Neural cell (in vitro differentiated cells): Measurements from ENCODE around the gene NDOR1. TPM values are rescaled to one million over a fixed set of nuclear protein-coding genes. Genes with fewer than 3 reads are reported as not detected.

Experiments used
- H2AFZ ChIP-seq: fragments of 200-600, 300-800 bp; sonication (generic), shearing (Covaris generic); 2 replicates; pipeline ENCODE4 v1.6.0; 2014; ENCODE audit warnings: low read depth, mild to moderate bottlenecking, antibody characterized with exemption, low read length, moderate library complexity
- H3F3A ChIP-seq: fragments of 200-600 bp; shearing (Covaris generic); 2 replicates; pipeline ENCODE4 v1.6.1; 2016; ENCODE audit warnings: mild to moderate bottlenecking, moderate library complexity, mixed read lengths, antibody characterized with exemption, low read length; ENCODE audit not compliant: insufficient read depth, poor library complexity, severe bottlenecking
- H3K27ac ChIP-seq: fragments of 200-600, 300-800 bp; sonication (generic), shearing (Covaris generic); 2 replicates; pipeline ENCODE4 v1.5.1; 2014; ENCODE audit warnings: mild to moderate bottlenecking, low read length, moderate library complexity
- H3K27me3 ChIP-seq: fragments of 300-800, 200-600 bp; sonication (generic), shearing (Covaris generic); 2 replicates; pipeline ENCODE4 v1.6.0; 2014; ENCODE audit warnings: mild to moderate bottlenecking, low read depth, low read length, moderate library complexity; ENCODE audit not compliant: insufficient read depth
- H3K36me3 ChIP-seq: fragments of 300-800, 200-600 bp; sonication (generic), shearing (Covaris generic); 2 replicates; pipeline ENCODE4 v1.5.1; 2014; ENCODE audit warnings: mild to moderate bottlenecking, antibody characterized with exemption, low read length, moderate library complexity; ENCODE audit not compliant: insufficient read depth
- H3K4me2 ChIP-seq: fragments of 300-800, 200-600 bp; sonication (generic), shearing (Covaris generic); 2 replicates; pipeline ENCODE4 v1.6.0; 2014; ENCODE audit warnings: mild to moderate bottlenecking, low read length
- H3K4me3 ChIP-seq: fragments of 300-800, 200-600 bp; sonication (generic), shearing (Covaris generic); 2 replicates; pipeline ENCODE4 v1.5.1; 2014; ENCODE audit warnings: mild to moderate bottlenecking, low read length, moderate library complexity
- H3K79me2 ChIP-seq: fragments of 200-600 bp; shearing (Covaris generic); replicated peaks from 2 replicates; pipeline ENCODE4 v1.6.0; 2014; ENCODE audit warnings: mild to moderate bottlenecking, low read length, moderate library complexity; ENCODE audit not compliant: insufficient read depth
- H3K9ac ChIP-seq: fragments of 300-800, 200-600 bp; sonication (generic), shearing (Covaris generic); 2 replicates; pipeline ENCODE4 v1.6.1; 2016; ENCODE audit warnings: mild to moderate bottlenecking, low read length, mixed read lengths
- H3K9me2 ChIP-seq: fragments of 200-600 bp; shearing (Covaris generic); 2 replicates; pipeline ENCODE4 v1.6.1; 2016; ENCODE audit warnings: mild to moderate bottlenecking, low read length, mixed read lengths; ENCODE audit not compliant: insufficient read depth
- H3K9me3 ChIP-seq: fragments of 200-600, 300-800 bp; sonication (generic), shearing (Covaris generic); 2 replicates; pipeline ENCODE4 v1.6.1; 2016; ENCODE audit warnings: mild to moderate bottlenecking, mixed run types, low read length, moderate library complexity, mixed read lengths
- H4K20me1 ChIP-seq: fragments of 200-600 bp; shearing (Covaris generic); 2 replicates; pipeline ENCODE4 v1.6.1; 2016; ENCODE audit warnings: mild to moderate bottlenecking, mixed run types; ENCODE audit not compliant: insufficient read depth
- EP300 ChIP-seq: fragments of 450-650 bp; conservative IDR thresholded peaks from 2 replicates; pipeline ENCODE4 v1.6.1; 2014; ENCODE audit warnings: antibody characterized with exemption, mild to moderate bottlenecking, moderate library complexity; ENCODE audit not compliant: poor library complexity, severe bottlenecking
- EZH2 ChIP-seq: fragments of 200-600, 300-800 bp; shearing (Covaris generic), sonication (generic); IDR thresholded peaks from 2 replicates; pipeline ENCODE4 v1.6.1; 2014; ENCODE audit warnings: antibody characterized with exemption, low read length, borderline replicate concordance, mild to moderate bottlenecking; ENCODE audit not compliant: insufficient read depth, poor library complexity, severe bottlenecking
- MXI1 ChIP-seq: fragments of 450-650 bp; conservative IDR thresholded peaks from 2 replicates; pipeline ENCODE4 v1.6.1; 2014; ENCODE audit warnings: antibody characterized with exemption, mild to moderate bottlenecking; ENCODE audit not compliant: poor library complexity, severe bottlenecking
- POLR2AphosphoS5 ChIP-seq: IDR thresholded peaks from 2 replicates; pipeline ENCODE4 v1.6.1; 2012
- RAD21 ChIP-seq: fragments of 450-650 bp; conservative IDR thresholded peaks from 2 replicates; pipeline ENCODE4 v1.6.1; 2014; ENCODE audit warnings: antibody characterized with exemption, mild to moderate bottlenecking, moderate library complexity
- SMC3 ChIP-seq: fragments of 450-650 bp; conservative IDR thresholded peaks from 2 replicates; pipeline ENCODE4 v1.6.1; 2014; ENCODE audit warnings: antibody characterized with exemption, mild to moderate bottlenecking, moderate library complexity; ENCODE audit not compliant: poor library complexity
- TAF1 ChIP-seq: IDR thresholded peaks from 2 replicates; pipeline ENCODE4 v1.6.1; 2012; ENCODE audit warnings: low read depth
- polyA plus RNA-seq: library from polyadenylated mRNA; depleted of rRNA; stranded (reverse); fragments of >200 nt; gene quantifications from 2 replicates; pipeline ENCODE4 v1.2.3, GENCODE V29; 2014
- TF ChIP-seq, protein P1 (sequence below): fragments of 450-650 bp; IDR thresholded peaks from 2 replicates; pipeline ENCODE4 v1.5.1; 2014; ENCODE audit warnings: antibody characterized with exemption, mild to moderate bottlenecking, moderate library complexity; ENCODE audit not compliant: poor library complexity, severe bottlenecking
- TF ChIP-seq, protein P2 (sequence below): IDR thresholded peaks from 2 replicates; pipeline ENCODE4 v1.6.1; 2012; ENCODE audit warnings: borderline replicate concordance

Gene NDOR1
- polyA plus RNA-seq, 1 donor from 2014 or later = 18.2 TPM

DNA sequence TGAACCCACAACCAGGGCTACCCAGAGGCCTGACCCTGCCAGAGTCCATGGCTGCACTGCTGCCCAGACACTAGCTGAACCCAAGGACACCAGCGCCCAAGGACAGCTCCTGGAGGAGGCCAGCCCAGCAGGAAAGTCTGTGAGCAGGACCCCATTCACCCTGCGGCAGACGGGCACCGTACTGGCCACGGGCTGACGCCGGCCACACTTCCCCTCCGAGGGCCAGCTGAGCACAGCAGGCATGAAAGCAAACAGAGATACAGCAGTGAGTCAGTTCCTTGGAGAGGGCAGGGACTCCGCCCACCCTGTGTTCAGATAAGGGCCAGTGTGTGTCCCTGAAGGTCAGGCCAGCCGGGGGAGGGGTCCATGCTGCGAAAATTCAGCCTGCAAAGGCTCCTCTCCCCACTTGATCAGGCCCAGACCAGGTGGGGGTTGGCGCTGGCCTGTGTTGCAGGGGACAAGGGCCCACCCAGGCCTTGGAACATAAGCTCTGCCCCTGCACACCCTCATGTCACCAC lies 13.3 kb downstream of the NDOR1 start:
- TF ChIP-seq, protein P1, sequence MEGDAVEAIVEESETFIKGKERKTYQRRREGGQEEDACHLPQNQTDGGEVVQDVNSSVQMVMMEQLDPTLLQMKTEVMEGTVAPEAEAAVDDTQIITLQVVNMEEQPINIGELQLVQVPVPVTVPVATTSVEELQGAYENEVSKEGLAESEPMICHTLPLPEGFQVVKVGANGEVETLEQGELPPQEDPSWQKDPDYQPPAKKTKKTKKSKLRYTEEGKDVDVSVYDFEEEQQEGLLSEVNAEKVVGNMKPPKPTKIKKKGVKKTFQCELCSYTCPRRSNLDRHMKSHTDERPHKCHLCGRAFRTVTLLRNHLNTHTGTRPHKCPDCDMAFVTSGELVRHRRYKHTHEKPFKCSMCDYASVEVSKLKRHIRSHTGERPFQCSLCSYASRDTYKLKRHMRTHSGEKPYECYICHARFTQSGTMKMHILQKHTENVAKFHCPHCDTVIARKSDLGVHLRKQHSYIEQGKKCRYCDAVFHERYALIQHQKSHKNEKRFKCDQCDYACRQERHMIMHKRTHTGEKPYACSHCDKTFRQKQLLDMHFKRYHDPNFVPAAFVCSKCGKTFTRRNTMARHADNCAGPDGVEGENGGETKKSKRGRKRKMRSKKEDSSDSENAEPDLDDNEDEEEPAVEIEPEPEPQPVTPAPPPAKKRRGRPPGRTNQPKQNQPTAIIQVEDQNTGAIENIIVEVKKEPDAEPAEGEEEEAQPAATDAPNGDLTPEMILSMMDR = no peak
- TF ChIP-seq MXI1 (no peak), POLR2AphosphoS5 (no peak), EP300 (no peak), RAD21 (no peak), EZH2 (no peak), SMC3 (no peak), TAF1 (no peak)
- TF ChIP-seq, protein P2, sequence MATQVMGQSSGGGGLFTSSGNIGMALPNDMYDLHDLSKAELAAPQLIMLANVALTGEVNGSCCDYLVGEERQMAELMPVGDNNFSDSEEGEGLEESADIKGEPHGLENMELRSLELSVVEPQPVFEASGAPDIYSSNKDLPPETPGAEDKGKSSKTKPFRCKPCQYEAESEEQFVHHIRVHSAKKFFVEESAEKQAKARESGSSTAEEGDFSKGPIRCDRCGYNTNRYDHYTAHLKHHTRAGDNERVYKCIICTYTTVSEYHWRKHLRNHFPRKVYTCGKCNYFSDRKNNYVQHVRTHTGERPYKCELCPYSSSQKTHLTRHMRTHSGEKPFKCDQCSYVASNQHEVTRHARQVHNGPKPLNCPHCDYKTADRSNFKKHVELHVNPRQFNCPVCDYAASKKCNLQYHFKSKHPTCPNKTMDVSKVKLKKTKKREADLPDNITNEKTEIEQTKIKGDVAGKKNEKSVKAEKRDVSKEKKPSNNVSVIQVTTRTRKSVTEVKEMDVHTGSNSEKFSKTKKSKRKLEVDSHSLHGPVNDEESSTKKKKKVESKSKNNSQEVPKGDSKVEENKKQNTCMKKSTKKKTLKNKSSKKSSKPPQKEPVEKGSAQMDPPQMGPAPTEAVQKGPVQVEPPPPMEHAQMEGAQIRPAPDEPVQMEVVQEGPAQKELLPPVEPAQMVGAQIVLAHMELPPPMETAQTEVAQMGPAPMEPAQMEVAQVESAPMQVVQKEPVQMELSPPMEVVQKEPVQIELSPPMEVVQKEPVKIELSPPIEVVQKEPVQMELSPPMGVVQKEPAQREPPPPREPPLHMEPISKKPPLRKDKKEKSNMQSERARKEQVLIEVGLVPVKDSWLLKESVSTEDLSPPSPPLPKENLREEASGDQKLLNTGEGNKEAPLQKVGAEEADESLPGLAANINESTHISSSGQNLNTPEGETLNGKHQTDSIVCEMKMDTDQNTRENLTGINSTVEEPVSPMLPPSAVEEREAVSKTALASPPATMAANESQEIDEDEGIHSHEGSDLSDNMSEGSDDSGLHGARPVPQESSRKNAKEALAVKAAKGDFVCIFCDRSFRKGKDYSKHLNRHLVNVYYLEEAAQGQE = no peak

DNA sequence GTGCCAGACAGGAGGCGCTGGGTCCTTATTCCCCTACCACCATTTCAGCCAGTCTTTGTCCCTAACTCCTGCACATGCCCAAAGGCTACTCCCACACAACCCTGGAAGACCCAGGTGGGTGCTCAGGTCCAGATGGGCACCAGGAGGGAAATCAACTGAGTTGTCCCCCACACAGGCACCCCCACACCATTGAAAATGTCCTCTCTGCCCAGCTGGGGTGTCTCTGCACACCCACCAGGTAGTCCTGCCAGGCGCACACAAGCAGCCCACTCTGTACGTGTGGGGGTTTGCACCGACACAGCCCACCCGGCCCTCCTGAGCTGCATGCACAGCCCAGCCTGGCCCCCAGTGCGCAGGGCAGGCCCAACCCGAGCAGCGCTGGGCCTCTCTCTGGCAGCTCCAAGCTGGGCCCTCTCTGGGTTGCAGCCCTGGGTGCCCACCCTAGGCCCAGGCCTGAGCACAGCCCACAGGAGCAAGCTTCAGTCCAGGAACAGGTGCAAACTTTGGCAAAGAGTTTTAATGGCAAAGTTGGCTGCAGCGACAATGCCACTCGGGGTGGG lies 14.3 kb downstream of the NDOR1 start:
- TF ChIP-seq EZH2 = no peak
- no peaks in the 10 kb centered on the region for H3K9me3 ChIP-seq
- no peaks in the 10 kb centered on the region for H3K36me3 ChIP-seq

More for the DNA sequence above, 13.3 kb downstream of the NDOR1 start:
- H3K27ac ChIP-seq = no peak overlapping the region
- H2AFZ ChIP-seq = no peak overlapping the region
- H3K9me2 ChIP-seq = no peaks in the 10 kb centered on the region
- H3K4me3 ChIP-seq = no peak overlapping the region
- H3F3A ChIP-seq = no peaks in the 10 kb centered on the region
- no peak overlapping the region for H3K4me2 ChIP-seq
- H3K36me3 ChIP-seq = no peaks in the 10 kb centered on the region
- no peak overlapping the region for H3K9ac ChIP-seq
- H4K20me1 ChIP-seq = no peaks in the 10 kb centered on the region
- H3K27me3 ChIP-seq = no peaks in the 10 kb centered on the region
- no peaks in the 10 kb centered on the region for H3K9me3 ChIP-seq
- no peaks in the 10 kb centered on the region for H3K79me2 ChIP-seq

More for the DNA sequence above, 14.3 kb downstream of the NDOR1 start:
- no peak overlapping the region for H3K9ac ChIP-seq
- no peaks in the 10 kb centered on the region for H3K27me3 ChIP-seq
- no peak overlapping the region for H3K27ac ChIP-seq
- no peaks in the 10 kb centered on the region for H4K20me1 ChIP-seq
- no peak overlapping the region for H3K4me3 ChIP-seq
- no peaks in the 10 kb centered on the region for H3F3A ChIP-seq
- no peaks in the 10 kb centered on the region for H3K79me2 ChIP-seq
- no peak overlapping the region for H2AFZ ChIP-seq
- H3K9me2 ChIP-seq = no peaks in the 10 kb centered on the region
- H3K4me2 ChIP-seq = no peak overlapping the region
